Left colon (tissue), 2 donors: ENCODE data around the gene GNG8. TPM values are rescaled to one million over a fixed set of nuclear protein-coding genes. Genes with fewer than 3 reads are reported as not detected.
A peak's percentile ranks its signal among the peaks of the same experiment; 100 is the strongest.

Source experiments
- ATAC-seq: fragments of 200-7000 bp; cut with Tn5 transposase; one replicate; pipeline ENCODE4 v1.9.1; 2020; ENCODE audit warnings: mild to moderate bottlenecking, moderate library complexity
- DNase-seq, 2 donors: peaks; one replicate each; pipeline ENCODE4 v3.0.0-alpha.2; 2020
- intact Hi-C, 2 donors: fragments of 100-400 bp; cut with DNase I in 1 of 2; cut with micrococcal nuclease in 1 of 2; formaldehyde crosslinking; loops; one replicate each; pipeline versions ENCODE4 v1.11.2 to v1.14.0; 2022; cut with DNase I, micrococcal nuclease
- total RNA-seq, 2 donors: library from RNA; stranded (reverse); fragmentation: NEBNext Ultra II Directional; extraction: Animal tissue kit (Norgen Biotek cat#: 25700); gene quantifications; one replicate each; pipeline ENCODE4 v1.2.1, GENCODE V29; 2021
- donor health status: DM: no; HTN: no; CAD: no.
- donor health status: DM: yes; HTN: yes; CAD: no.

Gene GNG8
- total RNA-seq, 2 donors from 2014 or later, result not detected

DNA sequence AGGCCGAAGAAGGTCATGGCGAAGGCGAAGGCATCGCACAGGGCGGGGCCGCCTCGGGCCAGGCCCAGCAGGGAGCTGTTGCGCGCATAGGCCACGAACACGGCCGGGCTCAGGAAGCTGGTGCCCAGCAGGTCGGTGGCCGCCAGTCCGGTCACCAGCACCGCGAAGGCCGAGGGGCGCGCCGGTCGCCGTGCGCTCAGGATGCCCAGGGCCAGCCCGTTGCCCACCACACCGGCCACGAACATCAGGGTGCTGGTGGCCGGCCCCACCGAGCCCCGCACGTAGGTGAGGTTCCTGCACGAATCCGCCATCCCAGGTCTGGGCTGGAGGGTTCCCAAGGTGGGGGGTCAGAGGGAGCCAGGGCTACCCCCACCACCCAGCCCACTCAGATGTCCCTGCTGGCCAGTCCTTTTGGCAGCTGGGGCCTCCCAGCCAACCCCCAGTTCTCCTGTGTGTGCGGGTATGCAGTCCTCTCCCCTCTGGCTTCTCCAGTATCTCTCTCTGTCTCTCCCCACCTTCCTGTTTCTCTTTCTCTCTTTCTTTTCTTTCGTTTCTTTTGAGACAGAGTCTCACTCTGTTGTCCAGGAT, 12.0 kb downstream of the GNG8 start:
- DNase-seq (no peak), ATAC-seq (no peak)
- intact Hi-C loops, result no loop called here

DNA sequence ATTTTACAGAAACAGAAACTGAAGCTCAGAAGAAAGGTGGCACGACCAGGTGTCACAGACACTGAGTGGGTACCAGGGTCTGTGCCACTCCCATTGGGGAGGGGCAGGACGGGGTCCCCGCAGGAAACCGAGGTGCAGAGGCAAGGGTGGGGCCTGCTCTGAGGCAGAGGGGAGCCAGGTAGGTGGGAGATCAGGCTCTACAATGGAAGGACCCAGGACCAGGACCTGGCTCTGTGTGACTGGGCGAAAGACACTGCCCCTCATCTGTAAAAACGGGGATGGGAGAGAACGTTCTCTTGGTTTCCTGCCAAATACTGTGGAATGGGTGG, 13.9 kb downstream of the GNG8 start:
- intact Hi-C loops, result no loop called here
- ATAC-seq (no peak), DNase-seq (no peak)

DNA sequence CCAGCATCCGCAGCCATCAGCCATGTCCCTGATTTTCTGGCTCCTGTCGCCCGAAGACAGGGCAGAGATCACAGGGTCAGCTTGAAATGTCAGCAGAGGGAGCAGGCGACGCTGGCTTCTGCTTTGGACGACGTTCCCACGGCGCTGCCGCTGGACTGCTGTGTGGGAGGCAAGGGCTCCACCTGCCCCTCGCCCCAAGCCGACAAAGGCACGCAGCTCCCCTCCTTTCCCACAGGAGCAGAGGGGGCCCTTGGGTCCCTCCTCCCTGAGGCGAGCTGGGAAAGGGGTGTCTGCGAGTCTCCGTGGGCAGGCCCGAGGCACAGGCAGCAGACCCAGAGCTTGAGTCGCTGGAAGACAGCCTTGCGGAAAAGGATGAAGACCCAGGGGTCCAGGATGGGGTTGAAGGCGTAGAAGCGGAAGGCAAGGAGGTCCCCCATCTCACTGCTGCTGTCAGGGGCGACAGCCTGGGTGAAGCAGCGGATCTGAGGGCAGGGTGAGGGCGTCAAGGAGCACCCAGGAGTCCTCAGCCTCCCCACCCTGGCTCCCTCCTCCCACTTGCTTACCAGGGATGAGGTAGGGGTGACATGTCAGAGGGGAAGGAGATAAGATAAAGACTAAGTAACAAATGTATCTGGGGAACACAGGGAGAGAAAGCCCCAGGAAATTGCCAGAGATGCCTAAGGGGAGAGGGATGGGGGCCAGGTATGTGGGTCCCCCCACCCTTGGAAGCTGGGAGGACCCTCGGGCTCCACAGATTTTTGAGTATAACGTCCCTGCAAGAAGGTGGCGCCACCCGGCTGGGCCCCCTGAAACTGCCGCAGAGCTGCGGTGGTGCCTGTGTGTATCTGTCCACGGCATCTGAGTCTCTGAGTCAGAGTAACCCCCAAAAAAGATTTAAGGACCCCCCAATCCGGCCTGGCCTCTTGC, 14.5 kb downstream of the GNG8 start:
- ATAC-seq (no peak), DNase-seq (no peak)
- intact Hi-C loops, result no loop called here

DNA sequence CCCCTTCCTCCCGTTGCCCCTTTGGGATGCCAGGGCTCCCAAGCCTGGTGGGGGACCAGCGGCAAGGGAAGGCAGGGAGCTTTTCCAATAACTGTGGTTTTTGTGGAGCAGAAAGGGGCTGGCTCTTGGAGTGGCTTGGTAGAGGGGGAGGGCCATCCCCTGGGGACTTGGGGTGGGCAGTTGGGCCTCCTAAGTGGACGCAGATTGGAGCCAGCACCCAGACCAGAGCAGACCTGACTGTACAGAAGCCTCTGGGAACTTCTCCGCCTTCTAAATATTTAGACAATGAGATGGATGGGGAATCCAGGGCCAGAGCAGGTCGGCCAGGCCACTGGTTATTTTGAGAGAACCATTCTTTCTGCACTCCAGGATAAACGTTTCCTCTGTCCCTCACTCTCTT, 15.3 kb downstream of the GNG8 start:
- ATAC-seq, result no peak
- intact Hi-C loops, result no loop called here
- DNase-seq, result no peak

DNA sequence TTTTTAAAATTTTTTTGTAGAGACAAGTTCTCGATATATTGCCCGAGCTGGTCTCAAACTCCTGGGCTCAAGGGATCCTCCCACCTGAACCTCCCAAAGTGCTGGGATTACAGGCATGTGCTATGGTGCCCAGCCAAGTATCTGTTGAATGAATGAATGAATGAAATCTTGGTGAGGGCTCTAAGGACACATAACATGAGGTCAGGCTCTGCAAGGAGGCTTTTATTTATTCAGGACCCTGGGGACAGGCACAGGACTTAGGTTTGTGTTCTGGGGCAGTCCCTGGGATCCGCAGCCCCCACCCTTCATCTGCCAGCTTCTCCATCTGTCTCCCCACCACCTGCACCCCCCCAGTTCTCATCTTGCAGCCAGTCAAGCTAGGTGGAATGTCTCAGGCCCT, 15.7 kb downstream of the GNG8 start:
- DNase-seq (no peak), ATAC-seq (no peak)
- intact Hi-C loops, result no loop called here

DNA sequence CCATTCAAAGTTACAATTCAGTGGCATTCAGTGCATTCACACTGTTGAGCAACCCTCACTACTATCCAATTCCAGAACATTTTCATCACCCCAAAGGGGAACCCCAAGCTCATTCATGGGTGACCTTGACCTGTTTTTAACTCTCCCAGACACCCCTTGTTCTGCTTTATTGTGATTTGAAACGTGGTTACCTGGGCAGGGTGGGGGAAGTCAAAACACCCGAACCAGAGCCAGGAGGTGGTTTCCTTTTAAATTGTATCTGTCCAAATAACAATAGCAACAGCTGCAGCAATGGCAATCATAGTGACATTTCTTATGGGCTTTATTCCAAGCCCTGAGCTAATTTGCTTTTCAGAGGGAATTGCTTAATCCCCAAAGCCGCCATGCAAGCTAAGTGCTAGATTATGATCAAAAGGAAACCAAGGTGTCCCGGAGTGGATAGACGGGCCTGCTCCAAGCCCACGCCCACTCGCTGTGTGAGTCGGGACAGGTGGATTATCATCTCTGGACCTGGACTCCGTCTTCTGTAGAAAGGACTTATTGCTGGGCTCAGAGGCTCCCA, 17.3 kb downstream of the GNG8 start:
- intact Hi-C loops, result loop anchor here (5.0 to 10.0 kb wide), 2 partner anchors 44 to 46 kb away; partner anchors contain the start of gene DACT3 (in 2 of the 2)
- ATAC-seq, result no peak

DNA sequence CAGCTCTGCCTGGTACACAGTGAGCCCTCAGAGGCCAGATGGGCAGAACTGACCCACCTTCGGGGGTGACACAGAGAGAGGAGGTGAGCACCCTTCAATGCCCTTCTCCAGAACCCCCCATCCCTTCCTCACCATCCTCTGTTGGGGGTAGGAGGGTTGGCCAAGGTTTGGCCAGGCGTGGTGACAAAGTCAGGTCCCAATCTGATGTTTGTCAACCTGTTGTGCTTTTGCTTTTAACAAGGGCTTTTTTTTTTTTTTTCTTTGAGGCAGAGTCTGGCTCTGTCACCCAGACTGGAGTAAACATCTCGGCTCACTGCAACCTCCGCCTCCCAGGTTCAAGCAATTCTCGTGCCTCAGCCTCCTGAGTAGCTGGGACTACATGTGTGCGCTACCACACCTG, 18.4 kb downstream of the GNG8 start:
- no peak for DNase-seq
- ATAC-seq, result no peak
- intact Hi-C loops, result loop anchor here (5.0 to 10.0 kb wide), 2 partner anchors 45 to 47 kb away; partner anchors contain the start of gene DACT3 (in 2 of the 2)

More for the DNA sequence above, 17.3 kb downstream of the GNG8 start:
- DNase-seq, result no peak

DNA sequence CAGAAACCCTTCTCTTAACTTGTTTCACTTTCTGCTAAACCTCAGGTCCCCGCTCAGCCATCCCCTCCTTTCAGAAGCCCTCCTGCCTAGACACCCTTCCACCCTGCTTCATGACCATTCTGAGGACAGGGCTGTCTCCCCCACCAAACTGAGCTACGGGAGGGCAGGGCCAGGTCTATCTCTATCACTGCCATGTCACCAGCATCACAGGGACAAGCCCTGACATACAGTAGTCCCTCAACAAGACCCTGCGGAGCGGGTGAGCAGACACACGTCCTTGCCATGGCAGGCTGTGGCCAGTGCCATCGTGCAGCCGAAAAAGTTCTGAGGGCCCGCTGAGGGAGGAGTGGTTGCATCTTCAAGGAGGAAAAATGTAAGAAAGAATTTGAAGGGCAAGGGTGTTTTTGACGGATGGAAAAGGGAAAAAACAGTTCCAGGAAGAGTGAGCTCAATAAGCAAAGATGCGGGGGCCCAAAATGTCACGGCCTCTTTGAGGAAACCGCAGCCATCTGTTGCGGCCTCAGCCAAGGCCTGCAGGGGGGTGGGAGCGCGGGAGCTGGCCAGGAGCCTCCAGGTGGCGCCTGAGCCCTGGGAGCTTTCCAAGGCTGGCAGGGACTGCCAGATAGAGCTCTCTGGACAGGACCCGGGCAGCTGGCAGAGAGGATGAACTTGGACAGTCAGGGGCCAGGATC, 19.2 kb downstream of the GNG8 start:
- intact Hi-C loops, result loop anchor here (5.0 to 10.0 kb wide), 2 partner anchors 46 to 48 kb away; partner anchors contain the start of gene DACT3 (in 2 of the 2)
- ATAC-seq, result peak; percentile 84
- peak in 1 of 2 donors; percentile 78 for DNase-seq

DNA sequence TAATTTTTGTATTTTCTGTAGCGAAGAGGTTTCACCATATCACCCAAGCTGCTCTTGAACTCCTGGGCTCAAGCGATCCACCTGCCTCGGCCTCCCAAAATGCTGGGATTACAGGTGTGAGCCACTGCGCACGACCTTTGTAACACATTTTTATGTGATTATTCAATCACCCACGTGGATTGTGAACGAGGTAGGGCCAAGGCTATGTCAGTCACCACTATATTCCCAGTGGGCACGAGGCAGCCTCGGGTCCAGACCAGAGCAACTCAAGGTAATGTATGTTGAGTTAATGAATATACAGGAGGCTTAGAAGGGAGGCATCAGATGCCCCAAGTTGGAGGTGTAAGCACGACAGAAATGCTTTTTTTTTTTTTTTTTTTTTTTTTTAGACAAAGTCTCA, 20.0 kb downstream of the GNG8 start:
- DNase-seq (peak in 1 of 2 donors; percentile 8), ATAC-seq (no peak)
- intact Hi-C loops, result loop anchor here (5.0 to 10.0 kb wide), 2 partner anchors 46 to 49 kb away; partner anchors contain the start of gene DACT3 (in 2 of the 2)

DNA sequence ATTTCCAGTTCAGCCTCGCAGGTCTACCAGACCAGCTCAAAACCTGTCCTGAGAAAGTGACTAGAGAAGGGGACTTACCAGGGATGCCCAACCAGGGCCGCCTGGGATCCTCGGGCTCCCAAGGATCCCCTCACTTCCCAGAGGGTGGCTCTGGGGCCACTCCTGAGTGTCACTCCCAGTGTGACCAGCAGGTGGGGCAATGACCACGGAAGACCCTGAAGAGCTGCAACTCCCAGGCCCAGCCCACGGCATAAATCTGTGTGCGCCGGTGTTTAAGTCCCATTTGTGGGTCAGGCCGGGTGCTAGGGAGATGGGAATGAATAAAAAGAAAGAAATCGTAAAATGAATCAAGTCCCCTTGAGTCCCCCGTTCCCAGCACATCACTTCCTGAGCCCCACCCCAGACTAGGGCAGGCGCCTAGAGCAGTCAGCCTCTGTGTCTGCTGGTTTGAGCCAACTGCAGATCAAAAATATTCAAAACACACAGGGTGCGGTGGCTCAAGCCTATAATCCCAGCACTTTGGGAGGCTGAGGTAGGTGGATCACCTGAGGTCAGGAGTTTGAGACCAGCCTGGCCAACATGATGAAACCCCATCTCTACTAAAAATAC, 21.8 kb downstream of the GNG8 start:
- DNase-seq (peak; percentile 76 to 90), ATAC-seq (peak; percentile 74)
- intact Hi-C loops, result loop anchor here in 1 of 2 donors (10.0 kb wide), 1 partner anchor 51 kb away; the partner anchor contains the start of gene DACT3

DNA sequence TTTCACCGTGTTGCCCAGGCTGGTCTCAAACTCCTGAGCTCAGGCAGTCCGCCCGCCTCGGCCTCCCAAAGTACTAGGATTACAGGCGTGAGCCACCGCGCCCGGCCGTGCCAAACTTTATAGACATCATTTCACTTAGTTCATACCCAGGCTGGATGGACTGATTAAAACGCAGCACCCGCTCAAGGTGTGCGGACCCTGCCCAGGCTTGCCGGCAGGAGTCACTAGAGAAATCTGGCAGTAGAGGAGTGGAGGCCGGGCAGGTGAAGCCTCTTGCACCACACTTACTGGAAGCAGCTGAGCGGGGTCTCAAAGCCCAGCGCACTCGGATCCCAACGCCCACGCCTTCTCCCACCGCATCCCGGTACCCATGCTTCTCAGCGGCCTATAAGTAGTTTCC, 22.5 kb downstream of the GNG8 start:
- DNase-seq (no peak), ATAC-seq (no peak)
- intact Hi-C loops, result loop anchor here in 1 of 2 donors (10.0 kb wide), 1 partner anchor 51 kb away; the partner anchor contains the start of gene DACT3

DNA sequence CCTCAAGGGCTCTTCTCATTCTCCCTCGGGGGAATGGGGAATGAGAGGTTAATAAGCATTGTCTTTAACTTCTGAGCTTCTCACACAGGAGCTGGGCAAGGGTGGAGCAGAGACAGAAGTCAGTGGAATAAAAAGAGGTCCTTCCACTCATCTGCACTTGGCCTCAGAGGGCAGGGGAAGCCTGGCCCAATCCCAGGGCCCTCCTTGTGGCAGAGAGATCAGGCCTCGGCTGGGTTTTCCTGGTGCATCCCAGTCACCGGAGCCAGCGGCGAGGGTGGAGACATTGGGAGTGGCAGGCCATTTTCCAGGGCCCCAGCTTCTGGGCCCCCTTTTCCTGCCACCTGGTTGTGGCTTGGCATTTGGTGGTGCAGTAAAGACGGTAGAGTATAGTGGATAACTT, 24.2 kb downstream of the GNG8 start:
- ATAC-seq (peak; percentile 13), DNase-seq (no peak)
- intact Hi-C loops, result loop anchor here in 1 of 2 donors (10.0 kb wide), 1 partner anchor 53 kb away; the partner anchor contains the start of gene DACT3

DNA sequence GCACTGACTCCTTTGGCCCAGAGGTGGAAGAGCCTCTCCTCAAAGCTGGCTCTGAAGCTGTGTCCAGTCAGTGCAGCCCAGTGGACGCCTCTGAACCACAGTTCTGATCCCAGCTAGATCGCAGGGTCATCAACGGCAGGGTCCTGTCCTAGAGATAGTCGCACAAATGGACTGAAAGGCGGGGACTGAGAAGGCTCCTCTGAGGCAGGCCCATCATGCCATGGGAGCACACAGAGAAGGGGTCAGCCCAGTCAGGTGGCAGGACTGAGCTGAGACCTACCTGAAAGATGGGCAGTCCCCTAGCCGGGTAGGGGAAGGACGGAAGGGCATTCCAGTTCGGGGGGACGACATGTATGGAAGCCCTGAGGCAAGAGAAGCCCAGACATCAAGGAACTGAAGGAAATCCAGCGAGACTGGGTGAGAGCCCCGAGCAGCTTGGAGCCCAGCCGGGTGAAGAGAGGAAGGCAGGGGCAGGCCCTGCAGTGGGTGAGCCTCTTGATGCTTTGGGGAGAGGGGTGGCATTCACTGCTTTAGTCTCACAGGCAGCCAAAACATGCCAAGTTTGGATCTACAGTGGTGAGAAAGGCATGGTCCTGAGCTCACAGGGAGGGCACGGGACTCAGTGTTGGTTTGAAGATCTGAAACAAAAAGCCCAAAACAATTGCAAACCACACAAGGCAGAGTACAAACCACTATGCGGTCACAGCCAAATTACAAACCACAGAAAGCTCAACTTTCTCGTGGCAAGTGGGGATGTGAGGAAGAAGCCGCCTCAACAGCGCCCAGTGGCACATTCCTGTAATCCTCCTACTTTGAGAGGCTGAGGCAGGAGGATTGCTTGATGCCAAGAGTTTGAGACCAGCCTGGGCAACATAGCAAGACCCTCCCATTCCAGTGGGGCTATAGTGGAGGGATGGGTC, 24.9 kb downstream of the GNG8 start:
- no peak for DNase-seq
- peak; percentile 5 for ATAC-seq
- intact Hi-C loops, result loop anchor here in 1 of 2 donors (10.0 kb wide), 1 partner anchor 54 kb away; the partner anchor contains the start of gene DACT3

DNA sequence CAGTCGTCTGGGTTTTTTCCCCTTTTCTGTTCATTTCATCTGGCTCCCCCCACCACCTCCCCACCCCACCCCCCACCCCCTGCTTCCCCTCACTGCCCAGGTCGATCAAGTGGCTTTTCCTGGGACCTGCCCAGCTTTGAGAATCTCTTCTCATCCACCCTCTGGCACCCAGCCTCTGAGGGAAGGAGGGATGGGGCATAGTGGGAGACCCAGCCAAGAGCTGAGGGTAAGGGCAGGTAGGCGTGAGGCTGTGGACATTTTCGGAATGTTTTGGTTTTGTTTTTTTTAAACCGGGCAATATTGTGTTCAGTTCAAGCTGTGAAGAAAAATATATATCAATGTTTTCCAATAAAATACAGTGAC, 25.6 kb downstream of the GNG8 start:
- intact Hi-C loops, result loop anchor here in 1 of 2 donors (10.0 kb wide), 1 partner anchor 54 kb away; the partner anchor contains the start of gene DACT3
- DNase-seq (no peak), ATAC-seq (no peak)

DNA sequence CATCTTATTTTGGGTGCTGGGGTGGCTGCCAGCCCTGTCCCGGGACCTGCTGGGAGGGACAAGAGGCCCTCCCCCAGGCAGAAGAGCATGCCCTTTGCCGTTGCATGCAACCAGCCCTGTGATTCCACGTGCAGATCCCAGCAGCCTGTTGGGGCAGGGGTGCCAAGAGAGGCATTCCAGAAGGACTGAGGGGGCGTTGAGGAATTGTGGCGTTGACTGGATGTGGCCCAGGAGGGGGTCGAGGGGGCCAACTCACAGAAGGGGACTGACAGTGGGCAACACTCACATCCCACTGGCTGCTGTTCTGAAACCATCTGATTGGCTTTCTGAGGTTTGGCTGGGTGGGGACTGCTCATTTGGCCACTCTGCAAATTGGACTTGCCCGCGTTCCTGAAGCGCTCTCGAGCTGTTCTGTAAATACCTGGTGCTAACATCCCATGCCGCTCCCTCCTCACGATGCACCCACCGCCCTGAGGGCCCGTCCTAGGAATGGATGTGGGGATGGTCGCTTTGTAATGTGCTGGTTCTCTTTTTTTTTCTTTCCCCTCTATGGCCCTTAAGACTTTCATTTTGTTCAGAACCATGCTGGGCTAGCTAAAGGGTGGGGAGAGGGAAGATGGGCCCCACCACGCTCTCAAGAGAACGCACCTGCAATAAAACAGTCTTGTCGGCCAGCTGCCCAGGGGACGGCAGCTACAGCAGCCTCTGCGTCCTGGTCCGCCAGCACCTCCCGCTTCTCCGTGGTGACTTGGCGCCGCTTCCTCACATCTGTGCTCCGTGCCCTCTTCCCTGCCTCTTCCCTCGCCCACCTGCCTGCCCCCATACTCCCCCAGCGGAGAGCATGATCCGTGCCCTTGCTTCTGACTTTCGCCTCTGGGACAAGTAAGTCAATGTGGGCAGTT, 26.2 kb downstream of the GNG8 start:
- DNase-seq (no peak), ATAC-seq (no peak)
- intact Hi-C loops, result loop anchor here in 1 of 2 donors (10.0 kb wide), 1 partner anchor 55 kb away; the partner anchor contains the start of gene DACT3

DNA sequence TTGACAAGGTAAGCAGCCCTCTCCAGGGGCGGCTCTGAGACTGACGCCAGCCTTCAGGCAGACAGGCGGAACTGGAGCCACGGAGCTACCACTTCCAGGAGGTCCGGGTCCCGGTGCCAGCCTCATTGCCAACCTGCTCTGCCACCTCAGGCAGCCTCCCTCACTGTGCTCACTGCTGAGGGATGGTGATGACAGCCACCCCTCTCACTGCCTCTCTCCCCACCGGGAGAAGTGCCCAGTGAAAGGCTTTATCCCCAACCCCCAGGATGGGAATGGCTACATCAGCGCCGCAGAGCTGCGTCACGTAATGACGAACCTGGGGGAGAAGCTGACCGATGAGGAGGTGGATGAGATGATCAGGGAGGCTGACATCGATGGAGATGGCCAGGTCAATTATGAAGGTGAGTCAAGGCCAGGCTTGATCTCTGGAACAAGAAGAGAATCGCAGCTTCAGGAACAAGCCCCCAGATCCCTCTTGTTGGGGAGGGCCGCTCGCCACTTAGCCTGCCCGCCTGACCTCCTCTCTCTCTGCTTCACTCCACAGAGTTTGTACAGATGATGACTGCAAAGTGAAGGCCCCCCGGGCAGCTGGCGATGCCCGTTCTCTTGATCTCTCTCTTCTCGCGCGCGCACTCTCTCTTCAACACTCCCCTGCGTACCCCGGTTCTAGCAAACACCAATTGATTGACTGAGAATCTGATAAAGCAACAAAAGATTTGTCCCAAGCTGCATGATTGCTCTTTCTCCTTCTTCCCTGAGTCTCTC, 27.2 kb downstream of the GNG8 start:
- intact Hi-C loops, result no loop called here
- DNase-seq (no peak), ATAC-seq (no peak)
